PC-3 (cell line): ENCODE results near the gene RABGAP1L. TPM values are rescaled to one million over a fixed set of nuclear protein-coding genes. Genes with fewer than 3 reads are reported as not detected.
"Not testable (repeated sequence)": the region's sequence is repeated elsewhere in the genome, so short reads cannot be mapped to it uniquely, and the experiment has no call there.

ENCODE experiments used
- ATAC-seq: fragments of 200-7000 bp; cut with Tn5 transposase; 2 replicates; pipeline ENCODE4 v1.9.1; 2020; ENCODE audit warnings: mild to moderate bottlenecking, moderate library complexity
- BruUV-seq: library from RNA; stranded (reverse); fragments of 400-500 nt; replicated peaks from 2 replicates; lab custom pipeline; 2021; lab: Mats Ljungman, UMichigan
- CTCF ChIA-PET: fragments of 300-600 bp; sonication (Branson Sonifier 250); formaldehyde crosslinking; loops from one replicate; lab custom pipeline; 2022; ENCODE audit warnings: antibody characterized with exemption; lab: Charles Lee
- POLR2A ChIA-PET: fragments of 300-600 bp; sonication (Branson Sonifier 250); formaldehyde crosslinking; loops from one replicate; lab custom pipeline; 2022; ENCODE audit warnings: antibody characterized with exemption; ENCODE audit not compliant: unreplicated experiment; lab: Charles Lee
- DNase-seq: peaks from one replicate; pipeline ENCODE4 v3.0.0-alpha.2; 2015
- H2AFZ ChIP-seq: fragments of 300-600 bp; sonication (generic); 2 replicates; pipeline ENCODE4 v1.6.0; 2016; ENCODE audit warnings: antibody characterized with exemption, low read length
- H3F3A ChIP-seq: fragments of 300-600 bp; sonication (generic); one replicate; pipeline ENCODE4 v1.6.0; 2017; ENCODE audit warnings: antibody characterized with exemption, low read length, control low read depth, mild to moderate bottlenecking; ENCODE audit not compliant: unreplicated experiment
- H3K27ac ChIP-seq: fragments of 300-600 bp; sonication (generic); 2 replicates; pipeline ENCODE4 v1.5.1; 2016; ENCODE audit warnings: mild to moderate bottlenecking, low read length
- H3K27me3 ChIP-seq: fragments of 300-600 bp; sonication (generic); 2 replicates; pipeline ENCODE4 v1.6.1; 2016; ENCODE audit warnings: low read length, mixed read lengths
- H3K36me3 ChIP-seq: fragments of 300-600 bp; sonication (generic); 2 replicates; pipeline ENCODE4 v1.6.1; 2016; ENCODE audit warnings: low read depth, mixed run types, low read length, mixed read lengths
- H3K4me1 ChIP-seq: fragments of 300-600 bp; sonication (generic); 2 replicates; pipeline ENCODE4 v1.5.1; 2016; ENCODE audit warnings: low read length; ENCODE audit not compliant: insufficient read depth
- H3K4me2 ChIP-seq: fragments of 300-600 bp; sonication (generic); 2 replicates; pipeline ENCODE4 v1.6.0; 2016; ENCODE audit warnings: low read length
- H3K4me3 ChIP-seq: fragments of 300-600 bp; sonication (generic); 2 replicates; pipeline ENCODE4 v1.5.1; 2016; ENCODE audit warnings: mild to moderate bottlenecking, low read length, mixed read lengths
- H3K79me2 ChIP-seq: fragments of 300-600 bp; sonication (generic); 2 replicates; pipeline ENCODE4 v1.6.1; 2017; ENCODE audit warnings: low read length, mixed read lengths
- H3K9ac ChIP-seq: fragments of 300-600 bp; sonication (generic); 2 replicates; pipeline ENCODE4 v1.6.0; 2016; ENCODE audit warnings: mild to moderate bottlenecking, low read length
- H3K9me2 ChIP-seq: fragments of 300-600 bp; sonication (generic); replicated peaks from 2 replicates; pipeline ENCODE4 v1.6.1; 2016; ENCODE audit warnings: mixed run types, low read length, mixed read lengths
- H3K9me3 ChIP-seq: fragments of 300-600 bp; sonication (generic); 2 replicates; pipeline ENCODE4 v1.6.1; 2016; ENCODE audit warnings: low read length, mixed read lengths
- H4K20me1 ChIP-seq: fragments of 300-600 bp; sonication (generic); 2 replicates; pipeline ENCODE4 v1.6.1; 2016; ENCODE audit warnings: low read length, mixed read lengths
- CTCF ChIP-seq: fragments of 300-600 bp; sonication (generic); conservative IDR thresholded peaks from 2 replicates; pipeline ENCODE4 v1.5.1; 2017; ENCODE audit warnings: antibody characterized with exemption, low read depth, mild to moderate bottlenecking, low read length
- EZH2 ChIP-seq: fragments of 300-600 bp; sonication (generic); IDR thresholded peaks from one replicate; pipeline ENCODE4 v1.6.1; 2017; ENCODE audit warnings: antibody characterized with exemption, mild to moderate bottlenecking, low read length; ENCODE audit not compliant: unreplicated experiment
- EZH2phosphoT487 ChIP-seq: fragments of 300-600 bp; sonication (generic); IDR thresholded peaks from 2 replicates; pipeline ENCODE4 v1.6.1; 2018; ENCODE audit warnings: mild to moderate bottlenecking, antibody characterized with exemption, low read length, borderline replicate concordance
- intact Hi-C: fragments of 100-400 bp; cut with micrococcal nuclease; formaldehyde crosslinking; loops from 2 replicates; pipeline ENCODE4 v1.9.0; 2023
- total RNA-seq: library from RNA; depleted of rRNA; stranded (reverse); fragments of >200 nt; gene quantifications from 2 replicates; pipeline ENCODE4 v1.2.3, GENCODE V29; 2014

RABGAP1L gene
- total RNA-seq, 1 experiment from 2014 or later = 24.4 TPM

- H3K9ac ChIP-seq = no peak overlapping the region
- no peak for TF ChIP-seq EZH2phosphoT487
- no peak for TF ChIP-seq EZH2
- TF ChIP-seq CTCF = no peak
- H3K27ac ChIP-seq = no peak overlapping the region
- no peaks in the 10 kb centered on the region for H3K36me3 ChIP-seq
- no peaks in the 10 kb centered on the region for H3K9me3 ChIP-seq
- DNase-seq (no peak), ATAC-seq (no peak)
- H2AFZ ChIP-seq = no peak overlapping the region
- no peaks in the 10 kb centered on the region for H3K79me2 ChIP-seq
- no peaks in the 10 kb centered on the region for H3K9me2 ChIP-seq
- H3K4me1 ChIP-seq = no peaks in the 10 kb centered on the region
- no peaks in the 10 kb centered on the region for H3K27me3 ChIP-seq
- CTCF ChIA-PET = no interaction called here
- BruUV-seq = no TSS peak
- no peak overlapping the region for H3K4me2 ChIP-seq
- no peaks in the 10 kb centered on the region for H4K20me1 ChIP-seq
- intact Hi-C loops = no loop called here
- no peaks in the 10 kb centered on the region for H3F3A ChIP-seq
- H3K4me3 ChIP-seq = no peak overlapping the region
- POLR2A ChIA-PET = no interaction called here
These were observed 35.5 kb upstream of the RABGAP1L start for GRCh38 chr1:174123843-174124242.

- H3K36me3 ChIP-seq, H3K4me3 ChIP-seq, H2AFZ ChIP-seq, H3K4me1 ChIP-seq, H3K27ac ChIP-seq, intact Hi-C loops, H4K20me1 ChIP-seq, H3K4me2 ChIP-seq, ATAC-seq, H3K27me3 ChIP-seq, H3F3A ChIP-seq, H3K9me2 ChIP-seq, H3K79me2 ChIP-seq, CTCF ChIA-PET, H3K9me3 ChIP-seq, DNase-seq, POLR2A ChIA-PET, BruUV-seq, H3K9ac ChIP-seq: not testable (repeated sequence)
These were observed 32.1 kb upstream of the RABGAP1L start for GRCh38 chr1:174127176-174127575.

GRCh38 chr1:174131032-174131638 lies 28.2 kb upstream of the RABGAP1L start:
- no peaks in the 10 kb centered on the region for H3K9me3 ChIP-seq
- intact Hi-C loops = no loop called here

More at GRCh38 chr1:174131032-174131638, 28.2 kb upstream of the RABGAP1L start:
- H3K9me2 ChIP-seq = no peaks in the 10 kb centered on the region
- H3K4me3 ChIP-seq = no peak overlapping the region
- no peaks in the 10 kb centered on the region for H3K4me1 ChIP-seq
- no peak overlapping the region for H2AFZ ChIP-seq
- no peaks in the 10 kb centered on the region for H3K36me3 ChIP-seq
- POLR2A ChIA-PET = no interaction called here
- BruUV-seq = no TSS peak
- H3K27me3 ChIP-seq = no peaks in the 10 kb centered on the region
- ATAC-seq (no peak), DNase-seq (no peak)
- H4K20me1 ChIP-seq = no peaks in the 10 kb centered on the region
- H3K4me2 ChIP-seq = no peak overlapping the region
- TF ChIP-seq EZH2phosphoT487 (no peak), CTCF (no peak), EZH2 (no peak)
- no peaks in the 10 kb centered on the region for H3F3A ChIP-seq
- no peaks in the 10 kb centered on the region for H3K79me2 ChIP-seq
- CTCF ChIA-PET = no interaction called here
- H3K9ac ChIP-seq = no peak overlapping the region
- H3K27ac ChIP-seq = no peak overlapping the region
